HEK293 (cell line): ENCODE measurements around the gene DYNLT2.

ENCODE experiments used
- CTCF ChIP-seq: fragments of 450-650 bp; formaldehyde crosslinking; IDR thresholded peaks from 2 replicates; pipeline ENCODE4 v1.5.1; 2016; ENCODE audit warnings: missing biosample characterization, missing genetic modification characterization
- PRDM10 ChIP-seq: fragments of 450-650 bp; formaldehyde crosslinking; IDR thresholded peaks from 2 replicates; pipeline ENCODE4 v1.5.1; 2016; ENCODE audit warnings: missing biosample characterization, missing genetic modification characterization
- ZNF785 ChIP-seq: fragments of 450-650 bp; formaldehyde crosslinking; IDR thresholded peaks from 2 replicates; pipeline ENCODE4 v1.5.1; 2016; ENCODE audit warnings: missing biosample characterization, missing genetic modification characterization

GRCh38 chr6:169792306-169793015 is 41.1 kb upstream of the DYNLT2 start:
- TF ChIP-seq ZNF785 (no peak), PRDM10 (tag by site-specific recombination) (no peak), CTCF (tag by site-specific recombination) (no peak)
